HG03159 (cell line): ENCODE data around the gene CBFA2T3.
A peak's percentile ranks its signal among the peaks of the same experiment; 100 is the strongest.

Experiments used
- ATAC-seq: cut with Tn5 transposase; IDR thresholded peaks from one replicate; pipeline ENCODE4 v1.9.1; 2021; ENCODE audit warnings: mild to moderate bottlenecking, moderate library complexity; ENCODE audit not compliant: unreplicated experiment

CBFA2T3 gene

GRCh38 chr16:88999457-89000206, 22.6 kb upstream of the CBFA2T3 start:
- ATAC-seq: no peak

GRCh38 chr16:88995746-88996535, 18.9 kb upstream of the CBFA2T3 start:
- no peak for ATAC-seq

GRCh38 chr16:88995194-88995593, 18.2 kb upstream of the CBFA2T3 start:
- ATAC-seq: no peak

GRCh38 chr16:88994695-88995094, 17.7 kb upstream of the CBFA2T3 start:
- ATAC-seq: no peak

GRCh38 chr16:88993946-88994600, 17.1 kb upstream of the CBFA2T3 start:
- ATAC-seq: no peak

- ATAC-seq: no peak
Observed at GRCh38 chr16:88993166-88993761, 16.3 kb upstream of the CBFA2T3 start.

GRCh38 chr16:88992351-88993165, 15.6 kb upstream of the CBFA2T3 start:
- ATAC-seq: no peak

GRCh38 chr16:88991813-88992350, 14.9 kb upstream of the CBFA2T3 start:
- ATAC-seq: no peak

- ATAC-seq: no peak
Observed at GRCh38 chr16:88989852-88990547, 13.0 kb upstream of the CBFA2T3 start.

GRCh38 chr16:88988980-88989811, 12.2 kb upstream of the CBFA2T3 start:
- ATAC-seq: no peak

- ATAC-seq: no peak
Observed at GRCh38 chr16:88985521-88985920, 8.5 kb upstream of the CBFA2T3 start.

GRCh38 chr16:88983771-88984687, 7.0 kb upstream of the CBFA2T3 start:
- ATAC-seq: no peak

GRCh38 chr16:88983165-88983564, 6.2 kb upstream of the CBFA2T3 start:
- ATAC-seq: no peak

- no peak for ATAC-seq
Observed at GRCh38 chr16:88982286-88983084, 5.5 kb upstream of the CBFA2T3 start.

GRCh38 chr16:88979353-88980015, 2.5 kb upstream of the CBFA2T3 start:
- ATAC-seq: no peak

- ATAC-seq: peak; percentile 57
Observed at GRCh38 chr16:88978608-88979346, 1.8 kb upstream of the CBFA2T3 start.
